Left colon (tissue), 2 donors: ENCODE results near the gene KCNN4. TPM values are rescaled to one million over a fixed set of nuclear protein-coding genes. Genes with fewer than 3 reads are reported as not detected.
"Not testable (repeated sequence)": the region's sequence is repeated elsewhere in the genome, so short reads cannot be mapped to it uniquely, and the experiment has no call there.

Experiments used
- ATAC-seq: fragments of 200-7000 bp; cut with Tn5 transposase; one replicate; pipeline ENCODE4 v1.9.1; 2020; ENCODE audit warnings: mild to moderate bottlenecking, moderate library complexity
- DNase-seq, 2 donors: peaks; one replicate each; pipeline ENCODE4 v3.0.0-alpha.2; 2020
- intact Hi-C, 2 donors: fragments of 100-400 bp; cut with DNase I in 1 of 2; cut with micrococcal nuclease in 1 of 2; formaldehyde crosslinking; loops; one replicate each; pipeline versions ENCODE4 v1.11.2 to v1.14.0; 2022; cut with DNase I, micrococcal nuclease
- long read RNA-seq: library from polyadenylated mRNA; unstranded; transcript quantifications from one replicate; pipeline ENCODE4 v2.0.0, GENCODE V29; 2021
- total RNA-seq, 2 donors: library from RNA; stranded (reverse); fragmentation: NEBNext Ultra II Directional; extraction: Animal tissue kit (Norgen Biotek cat#: 25700); gene quantifications; one replicate each; pipeline ENCODE4 v1.2.1, GENCODE V29; 2021
- donor health status: DM: no; HTN: no; CAD: no.
- donor health status: DM: yes; HTN: yes; CAD: no.

The KCNN4 gene
- 10 to 100 TPM; 21.2 to 45.6 TPM for total RNA-seq
- long read RNA-seq, transcript KCNN4-211 (9 exons, 1,956 nt), result major isoform, 61 of 88 reads
- long read RNA-seq, partial matches to known transcripts, result 9 of 88 reads
- long read RNA-seq, other reads (novel, unspliced or antisense), result 17 of 88 reads

- peak; percentile 78 to 82 for DNase-seq
- intact Hi-C loops, result no loop called here
- peak; percentile 57 for ATAC-seq
These were observed at the start of gene KCNN4 for GRCh38 chr19:43780706-43781525. TSS of gene KCNN4 (minus strand) at chr19:43780973. CDS start at chr19:43780861, 112 bp downstream.

- intact Hi-C loops, result no loop called here
- DNase-seq (peak; percentile 93 to 94), ATAC-seq (peak; percentile 100)
These were observed 46.3 kb upstream of the KCNN4 start, which contains the start of gene ZNF283 for GRCh38 chr19:43826787-43827754. TSS of gene ZNF283 (plus strand) at chr19:43827321. CDS start at chr19:43833505, 6,184 bp downstream.

- ATAC-seq, intact Hi-C loops, DNase-seq: not testable (repeated sequence)
These were observed 43.8 kb upstream of the KCNN4 start for GRCh38 chr19:43824572-43824971.

DNA sequence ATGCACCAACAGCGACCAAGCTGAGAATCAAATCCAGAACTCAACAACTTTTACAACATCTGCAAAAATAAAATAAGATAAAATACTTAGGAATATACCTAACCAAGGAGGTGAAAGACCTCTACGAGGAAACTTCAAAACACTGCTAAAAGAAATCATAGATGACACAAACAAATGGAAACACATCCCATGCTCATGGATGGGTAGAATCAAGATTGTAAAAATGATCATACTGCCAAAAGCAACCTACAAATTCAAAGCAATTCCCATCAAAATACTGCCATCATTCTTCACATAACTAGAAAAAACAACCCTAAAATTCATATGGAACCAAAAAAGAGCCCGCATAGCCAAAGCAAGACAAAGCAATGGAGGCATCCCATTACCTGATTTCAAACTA is 43.1 kb upstream of the KCNN4 start:
- intact Hi-C loops, ATAC-seq, DNase-seq: not testable (repeated sequence)

DNA sequence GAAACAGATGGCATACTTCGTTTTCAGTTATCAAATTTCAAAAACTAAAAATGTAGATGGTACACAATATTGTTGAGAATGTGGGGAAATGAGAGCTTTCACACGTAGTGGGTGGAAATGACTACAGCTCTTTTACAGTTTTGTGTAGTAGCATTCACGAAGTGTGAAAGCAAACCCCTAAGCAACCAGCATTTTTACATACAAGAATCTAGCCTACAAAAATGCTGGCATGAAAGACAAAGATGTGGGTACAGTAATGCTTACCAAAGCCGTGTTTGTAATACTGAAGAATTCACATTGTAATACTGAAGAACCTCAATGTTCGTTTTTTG is 40.1 kb upstream of the KCNN4 start:
- DNase-seq (no peak), ATAC-seq (no peak)
- intact Hi-C loops, result no loop called here

GRCh38 chr19:43820098-43820883 is 39.5 kb upstream of the KCNN4 start:
- ATAC-seq (peak; percentile 39), DNase-seq (peak in 1 of 2 donors; percentile 25)
- intact Hi-C loops, result no loop called here

DNA sequence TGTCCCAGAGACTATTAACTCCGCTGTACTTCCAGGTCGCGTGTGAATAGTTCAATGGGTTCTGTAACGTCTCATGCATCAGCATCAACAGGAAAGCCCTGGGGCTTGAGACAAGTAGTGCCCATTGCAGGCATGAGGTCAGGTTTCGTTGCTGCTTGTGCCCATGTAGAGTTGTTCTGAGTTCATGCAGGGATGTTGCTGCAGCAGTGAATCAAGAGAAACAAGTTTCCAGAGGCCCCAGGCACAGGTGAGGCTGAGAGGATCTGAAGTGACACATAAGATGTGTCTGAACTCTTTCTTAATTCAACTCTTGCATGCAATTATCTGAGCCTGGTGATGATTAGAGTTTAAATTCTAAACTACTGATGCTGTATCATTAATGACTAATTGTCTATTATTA is 37.7 kb upstream of the KCNN4 start:
- intact Hi-C loops, result no loop called here
- ATAC-seq (no peak), DNase-seq (no peak)

- DNase-seq, ATAC-seq, intact Hi-C loops: not testable (repeated sequence)
These were observed 36.7 kb upstream of the KCNN4 start for GRCh38 chr19:43817454-43817853.

DNA sequence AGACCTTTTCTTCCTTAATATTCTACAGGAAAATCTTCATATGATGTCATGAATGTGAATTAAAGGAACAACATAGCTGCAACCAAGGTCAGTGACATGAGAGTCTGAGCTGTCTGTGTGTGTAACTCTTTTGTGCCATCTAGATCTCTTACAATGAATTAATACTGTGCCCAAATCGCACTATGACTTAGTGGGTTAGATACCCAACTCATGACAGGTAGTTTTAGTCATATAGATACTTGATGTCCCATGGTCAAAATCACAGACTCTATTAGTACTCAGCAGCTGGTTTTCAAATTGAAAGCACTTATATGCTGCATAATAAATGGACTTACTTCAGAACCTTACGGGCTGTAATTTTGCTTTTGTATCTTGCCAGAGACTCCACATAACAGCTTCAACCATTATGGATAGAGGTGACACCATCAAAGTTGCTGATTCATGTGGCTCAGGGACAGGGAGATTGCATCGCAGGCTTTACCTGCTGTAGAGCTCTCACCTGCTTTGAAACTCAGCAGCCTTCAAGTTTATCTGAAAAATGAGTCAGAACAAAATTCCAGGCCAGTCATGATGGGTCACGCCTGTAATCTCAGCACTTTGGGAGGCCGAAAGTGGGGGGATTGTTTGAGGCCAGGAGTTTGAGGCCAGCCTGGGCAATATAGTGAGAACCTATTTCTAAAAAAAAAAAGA is 34.0 kb upstream of the KCNN4 start:
- intact Hi-C loops, result no loop called here
- ATAC-seq (no peak), DNase-seq (no peak)

GRCh38 chr19:43812688-43813087 is 31.9 kb upstream of the KCNN4 start:
- DNase-seq, result no peak
- no peak for ATAC-seq
- intact Hi-C loops, result no loop called here

DNA sequence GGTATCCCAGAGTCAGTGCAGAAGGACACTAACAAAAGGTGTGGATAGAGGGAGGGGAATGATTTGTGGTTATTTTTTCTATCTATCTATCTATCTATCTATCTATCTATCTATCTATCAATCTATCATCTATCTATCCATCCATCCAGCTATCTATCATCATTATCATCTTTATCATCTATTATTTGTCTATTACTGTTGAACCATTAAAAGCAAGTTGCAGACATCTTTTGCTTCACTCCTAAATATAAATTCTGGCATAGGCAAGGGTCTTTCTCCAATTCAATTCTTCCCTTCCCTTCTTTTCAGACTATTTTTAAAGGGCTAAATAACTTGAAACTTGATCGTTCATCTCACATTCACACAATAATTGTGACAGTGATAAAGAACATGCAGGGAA is 31.5 kb upstream of the KCNN4 start:
- no peak for ATAC-seq
- intact Hi-C loops, result no loop called here
- DNase-seq, result no peak

DNA sequence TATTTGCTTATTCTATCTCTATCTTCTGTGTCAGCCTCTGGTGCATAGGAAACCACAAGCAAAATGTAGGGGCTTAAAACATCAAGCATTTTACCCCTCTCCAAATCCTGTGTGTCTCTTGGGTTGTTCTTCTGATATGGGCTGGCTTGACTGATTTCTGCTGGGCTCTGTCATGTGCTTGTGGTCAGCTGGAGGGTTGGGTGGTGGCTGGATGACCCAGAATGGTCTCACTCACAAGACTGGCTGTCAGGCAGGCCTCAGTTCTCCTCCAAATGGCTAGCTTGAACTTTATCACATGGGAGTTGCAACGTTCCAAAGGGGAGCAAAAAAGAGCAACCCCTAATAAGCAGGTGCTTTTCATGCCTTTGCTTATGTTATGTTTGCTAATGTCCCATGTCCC is 31.1 kb upstream of the KCNN4 start:
- DNase-seq (no peak), ATAC-seq (no peak)
- intact Hi-C loops, result no loop called here

DNA sequence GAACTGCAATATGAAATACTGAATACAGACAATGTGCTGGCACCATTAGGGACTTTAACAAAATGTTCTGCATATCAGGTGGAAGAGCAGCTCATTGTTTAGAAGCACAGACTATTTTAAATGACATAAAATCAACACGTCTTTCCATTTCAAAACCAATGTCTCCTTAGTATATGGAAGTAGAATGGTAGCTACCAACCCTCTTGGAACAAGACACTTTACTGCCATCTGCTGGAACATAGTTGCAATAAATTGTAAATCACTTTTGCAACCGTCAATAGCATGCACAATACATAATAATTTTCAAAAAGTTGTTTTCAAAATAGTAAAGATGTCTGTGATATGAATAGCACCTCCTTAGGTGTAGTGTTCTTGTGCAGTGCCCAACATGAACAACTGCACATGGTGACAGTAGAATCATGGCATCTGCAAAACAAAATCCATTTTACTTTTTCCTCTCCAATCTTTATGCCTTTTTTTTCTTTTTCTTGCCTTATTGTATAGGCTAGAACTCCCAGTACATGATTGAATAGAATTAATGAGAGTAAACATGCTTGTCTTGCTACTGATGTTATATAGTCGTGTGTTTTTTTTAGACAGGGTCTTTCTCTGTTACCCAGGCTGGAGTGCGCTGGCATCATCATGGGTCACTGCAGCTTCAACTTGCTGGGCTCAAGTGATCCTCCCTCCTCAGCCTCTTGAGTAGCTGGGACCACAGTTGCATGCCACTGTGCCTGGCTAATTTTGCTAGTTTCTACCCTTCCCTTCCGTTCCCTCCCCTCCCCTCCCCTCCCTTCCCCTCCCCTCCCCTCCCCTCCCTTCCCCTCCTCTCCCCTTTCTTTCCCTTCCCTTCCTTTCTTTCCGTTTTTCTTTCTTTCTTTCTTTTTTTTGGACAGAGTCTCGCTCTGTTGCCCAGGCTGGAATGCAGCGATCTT is 29.3 kb upstream of the KCNN4 start:
- intact Hi-C loops, result no loop called here
- peak; percentile 75 for ATAC-seq

GRCh38 chr19:43807651-43808050 is 26.9 kb upstream of the KCNN4 start:
- no peak for ATAC-seq
- DNase-seq, result no peak
- intact Hi-C loops, result no loop called here

More for the DNA sequence above, 29.3 kb upstream of the KCNN4 start:
- DNase-seq, result no peak

DNA sequence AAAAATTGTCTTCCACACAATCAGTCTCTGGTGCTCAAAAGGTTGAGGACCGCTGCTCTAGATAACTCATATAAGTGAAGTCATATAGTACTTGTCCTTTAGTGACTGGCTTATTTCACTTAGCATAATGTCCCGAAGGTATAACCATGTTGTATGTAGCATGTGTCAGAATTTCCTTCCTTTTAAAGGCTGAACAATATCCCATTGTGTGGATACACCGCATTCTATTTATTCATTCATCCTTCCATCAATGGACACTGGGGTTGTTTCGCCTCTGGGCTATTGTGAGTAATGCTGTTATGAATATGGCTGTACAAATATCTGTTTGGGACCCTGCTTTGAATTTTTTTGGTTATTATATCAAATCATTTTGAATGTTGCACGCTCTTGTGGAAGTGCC is 26.1 kb upstream of the KCNN4 start:
- DNase-seq (no peak), ATAC-seq (no peak)
- intact Hi-C loops, result no loop called here

- intact Hi-C loops, ATAC-seq, DNase-seq: not testable (repeated sequence)
These were observed 25.6 kb upstream of the KCNN4 start for GRCh38 chr19:43806401-43806800.

DNA sequence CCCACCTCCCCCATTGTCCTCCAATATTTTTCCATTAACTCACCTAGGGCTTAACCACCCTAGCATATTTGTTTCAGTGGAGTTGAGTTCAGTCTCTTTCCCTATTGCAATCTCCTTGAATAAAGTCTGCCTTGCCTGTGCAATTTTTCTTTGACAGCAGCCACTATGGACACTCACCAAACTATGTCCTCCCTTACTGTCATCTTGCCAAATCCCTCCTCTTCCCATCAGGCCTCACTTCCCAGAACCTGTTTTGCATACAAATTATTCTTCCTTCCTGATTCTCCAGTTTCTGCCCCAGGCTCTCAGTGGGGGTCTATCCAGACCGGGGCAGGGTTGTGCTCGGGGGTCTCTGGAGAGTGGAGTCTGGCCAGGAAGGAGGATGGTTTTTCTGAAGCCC is 23.7 kb upstream of the KCNN4 start:
- DNase-seq (no peak), ATAC-seq (no peak)
- intact Hi-C loops, result no loop called here
